DLD1 (cell line): ENCODE data around the gene SIX1.

Experiments used
- in situ Hi-C: cut with HindIII; loops from 2 replicates; pipeline ENCODE4 v1.10.0; 2017; ENCODE audit warnings: low sequenced_read_pairs

The SIX1 gene

DNA sequence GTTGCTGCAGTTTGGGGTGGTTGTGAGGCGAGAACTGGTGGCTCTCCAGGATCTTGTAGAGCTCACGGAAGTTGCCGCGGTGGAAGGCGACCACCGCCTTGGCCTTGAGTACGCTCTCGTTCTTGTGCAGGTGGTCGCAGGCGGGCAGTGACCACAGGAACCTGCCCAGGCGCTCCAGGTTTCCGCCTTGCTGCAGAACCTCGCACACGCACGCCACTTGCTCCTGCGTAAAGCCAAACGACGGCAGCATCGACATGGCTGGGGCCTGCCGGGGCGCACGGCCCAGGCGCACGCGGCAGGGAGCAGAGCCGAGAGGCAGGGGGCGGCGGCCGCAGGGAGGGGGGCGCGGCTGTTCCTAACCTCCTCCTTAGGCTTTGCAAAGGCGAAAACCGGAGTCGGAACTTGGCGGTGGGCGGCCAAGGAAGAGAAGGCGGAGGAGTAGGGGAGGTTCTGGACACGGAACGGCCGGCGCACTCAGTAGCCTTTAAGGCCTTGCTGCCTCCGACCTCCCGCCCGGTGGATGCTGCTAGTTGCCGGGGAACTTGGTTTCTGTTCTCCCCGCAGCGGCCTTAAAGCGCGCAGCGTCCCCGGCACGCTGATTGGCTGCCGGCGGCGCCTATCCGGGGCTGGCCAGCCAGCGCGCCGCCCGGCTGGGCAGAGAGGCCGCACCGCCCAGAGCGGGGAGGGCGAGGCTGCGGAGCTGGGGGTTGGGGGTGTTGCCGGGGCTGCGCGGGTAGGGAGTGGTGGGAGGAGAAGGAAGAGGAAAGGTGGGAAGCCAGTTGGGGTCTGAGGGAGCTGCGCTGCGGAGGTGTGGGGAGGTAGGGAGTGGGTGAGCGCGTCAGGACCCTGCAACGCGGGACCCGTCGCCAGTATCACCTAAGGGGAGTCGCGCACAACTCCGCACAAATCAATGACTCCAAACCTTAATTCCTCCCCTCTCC is at the start of gene SIX1:
TSS of gene SIX1 (minus strand) at position 544 of the 941 bp plus-strand sequence. CDS start at position 256, 288 bp downstream.
- in situ Hi-C loops, result loop anchor here (10.0 to 25.0 kb wide), 2 partner anchors 376 to 563 kb away; no protein-coding TSS in a partner anchor

DNA sequence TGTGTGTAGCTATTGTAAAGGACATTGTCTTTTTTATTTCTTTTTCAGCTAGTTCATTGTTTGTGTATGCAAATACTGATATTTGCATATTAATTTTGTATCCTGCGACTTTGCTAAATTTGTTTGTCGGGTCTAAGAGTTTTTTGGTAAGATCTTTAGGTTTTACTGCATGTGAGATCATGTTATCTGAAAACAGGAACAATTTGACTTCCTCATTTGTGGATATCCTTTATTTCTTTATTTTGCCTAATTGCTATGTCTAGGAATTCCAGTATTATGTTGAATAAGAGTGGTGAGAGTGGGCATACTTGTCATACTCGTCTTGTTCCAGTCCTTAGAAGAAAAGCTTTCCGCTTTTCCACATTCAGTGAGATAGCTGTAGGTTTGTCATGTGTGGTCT is 46.0 kb upstream of the SIX1 start:
- in situ Hi-C loops, result no loop called here

DNA sequence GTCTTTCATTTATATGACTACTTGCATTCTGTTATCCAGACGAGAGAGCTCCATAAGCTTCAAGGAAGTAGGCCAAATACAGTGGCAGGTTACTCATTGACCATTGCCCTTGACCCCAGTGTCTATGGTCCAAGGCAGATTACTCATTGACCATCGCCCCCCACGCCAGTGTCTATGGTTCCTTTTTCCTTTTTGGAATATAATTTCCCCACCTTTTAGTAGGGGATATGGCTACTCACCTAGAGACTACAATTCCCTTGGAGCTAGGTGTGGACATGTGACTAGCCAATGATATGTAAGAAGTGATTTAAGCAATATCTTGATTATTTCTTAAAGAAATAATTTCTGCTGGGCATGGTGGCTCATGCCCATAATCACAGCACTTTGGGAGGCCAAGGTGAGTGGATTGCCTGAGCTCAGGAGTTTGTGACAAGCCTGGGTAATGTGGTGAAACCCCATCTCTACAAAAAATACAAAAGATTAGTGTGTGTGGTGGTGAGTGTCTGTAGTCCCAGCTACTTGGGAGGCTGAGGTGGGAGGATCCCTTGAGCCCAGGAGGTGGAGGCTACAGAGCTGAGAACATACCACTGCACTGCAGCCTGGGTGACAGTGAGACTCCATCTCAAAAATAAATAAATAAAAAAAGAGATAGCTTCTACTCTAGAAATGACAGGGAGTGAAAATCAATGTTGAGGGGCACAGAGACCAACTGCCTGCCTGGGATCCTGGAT is 42.3 kb upstream of the SIX1 start:
- in situ Hi-C loops, result no loop called here

DNA sequence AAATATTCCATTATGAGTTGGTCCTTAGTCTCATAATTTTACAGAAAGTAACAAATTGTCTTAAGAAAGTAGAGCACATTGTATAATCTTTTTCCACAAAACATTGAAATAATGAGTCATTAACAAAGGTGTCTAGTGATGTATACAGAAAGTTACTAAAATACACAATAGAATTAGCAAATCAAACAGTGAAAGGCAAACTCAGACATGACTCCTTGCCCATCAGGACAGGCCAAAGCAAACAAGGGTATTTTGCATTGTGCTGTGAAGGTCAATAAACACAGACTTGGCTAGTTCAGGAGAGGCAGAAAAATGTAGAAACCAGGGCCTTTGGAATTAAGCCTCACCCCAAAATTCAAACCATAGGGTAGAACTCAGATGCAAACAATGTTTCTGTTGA is 37.6 kb upstream of the SIX1 start:
- in situ Hi-C loops, result no loop called here

DNA sequence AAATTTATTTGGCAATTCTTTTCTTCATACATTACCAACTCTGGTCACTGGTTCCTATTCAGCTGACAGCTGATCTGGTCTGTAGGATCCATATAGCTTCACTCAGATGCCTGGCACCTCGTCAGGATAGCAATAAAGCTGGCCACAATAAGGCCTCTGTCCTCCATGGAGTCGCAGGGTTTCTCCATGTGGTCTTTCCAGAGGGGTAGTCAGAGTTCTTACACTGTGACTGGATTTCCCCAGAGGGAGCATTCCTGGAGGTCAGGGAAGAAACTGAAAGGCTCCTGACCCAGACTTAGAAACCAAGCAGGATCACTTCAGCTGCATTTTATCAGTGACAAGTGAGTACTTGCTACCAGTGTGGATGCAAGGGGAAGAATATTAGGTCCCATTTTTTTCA is 34.9 kb upstream of the SIX1 start:
- in situ Hi-C loops, result no loop called here

DNA sequence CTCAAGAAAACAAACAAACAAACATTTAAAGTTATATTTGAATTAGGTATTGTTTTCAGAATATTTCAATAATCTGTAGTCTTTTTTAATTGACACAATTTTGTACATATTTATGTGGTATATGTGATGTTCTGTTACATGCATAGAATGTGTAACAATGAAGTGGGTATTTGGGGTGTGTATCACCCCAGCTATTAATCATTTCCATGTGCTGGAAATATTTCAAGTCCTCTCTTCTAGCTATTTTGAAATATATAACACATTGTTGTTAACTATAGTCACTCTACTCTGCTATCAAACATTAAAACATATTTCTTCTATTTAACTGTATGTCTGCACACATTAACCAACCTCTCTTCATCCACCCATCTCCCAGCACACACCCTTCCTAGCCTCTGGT is 32.0 kb upstream of the SIX1 start:
- in situ Hi-C loops, result no loop called here

DNA sequence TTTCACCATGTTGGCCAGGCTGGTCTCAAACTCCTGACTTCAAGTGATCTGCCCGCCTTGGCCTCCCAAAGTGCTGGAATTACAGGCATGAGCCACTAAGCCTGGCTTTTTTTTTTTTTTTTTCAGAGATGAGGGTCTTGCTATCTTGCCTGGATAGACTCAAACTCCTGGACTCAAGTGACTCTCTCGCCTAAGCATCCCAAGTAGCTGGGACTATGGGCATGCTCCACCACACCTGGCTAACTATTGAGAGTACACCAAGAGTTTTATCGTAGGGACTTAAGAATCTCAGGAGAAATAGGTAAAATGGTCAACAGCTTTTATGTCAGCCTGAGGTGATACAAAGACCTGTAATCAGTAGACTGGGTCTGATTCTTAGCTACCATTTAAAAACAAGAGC is 31.2 kb upstream of the SIX1 start:
- in situ Hi-C loops, result no loop called here

DNA sequence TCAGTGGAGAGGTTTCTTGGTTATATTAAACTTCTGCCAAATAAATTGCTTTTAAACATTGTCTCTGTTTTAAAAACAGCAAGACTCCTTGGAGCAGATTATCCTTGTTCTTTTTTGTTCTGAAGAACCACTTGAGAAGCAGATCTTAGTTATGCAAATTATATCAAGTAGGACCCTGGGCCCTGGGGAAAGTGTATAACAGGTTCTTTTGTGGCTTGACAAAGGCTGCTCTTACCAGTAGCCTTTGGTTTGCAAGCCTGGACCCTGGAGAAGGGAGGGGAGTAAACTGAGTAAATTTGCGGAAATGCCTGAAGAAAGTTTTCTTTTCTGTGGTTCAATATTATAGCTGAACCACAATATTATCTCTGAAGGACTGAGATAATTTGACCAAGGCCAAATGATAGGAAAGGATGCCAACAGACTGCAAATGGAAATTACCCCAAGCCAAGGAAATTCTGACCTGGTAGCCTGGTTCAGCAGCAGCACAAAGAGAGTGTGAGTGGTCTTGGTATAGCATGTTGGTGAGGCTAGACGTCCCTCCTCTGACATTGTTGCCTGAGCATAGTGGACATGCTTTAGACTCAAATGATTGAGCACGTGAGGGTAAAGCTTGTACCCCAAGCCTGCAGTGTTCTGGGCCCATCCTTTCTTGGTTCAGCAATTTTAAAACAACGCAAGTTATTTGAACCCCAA is 30.4 kb upstream of the SIX1 start:
- in situ Hi-C loops, result no loop called here

DNA sequence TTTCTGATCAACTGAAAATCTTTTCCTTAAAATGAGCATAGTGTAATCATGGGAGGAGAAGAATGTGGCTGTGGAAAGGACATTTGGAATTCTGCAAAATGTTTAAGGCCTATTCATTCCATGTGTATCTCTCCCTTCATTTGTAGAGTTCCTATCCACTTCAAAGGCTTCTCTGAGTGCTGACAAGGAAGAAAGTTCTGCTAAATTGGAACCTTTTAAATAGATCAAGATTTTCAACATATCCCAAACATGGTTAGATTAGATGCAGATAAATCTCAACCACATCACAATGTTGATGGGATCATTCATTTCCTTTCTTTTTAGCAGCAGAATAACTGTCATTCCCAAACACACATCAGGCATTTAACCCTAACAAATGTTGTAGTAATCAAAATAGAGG is 28.4 kb upstream of the SIX1 start:
- in situ Hi-C loops, result no loop called here

DNA sequence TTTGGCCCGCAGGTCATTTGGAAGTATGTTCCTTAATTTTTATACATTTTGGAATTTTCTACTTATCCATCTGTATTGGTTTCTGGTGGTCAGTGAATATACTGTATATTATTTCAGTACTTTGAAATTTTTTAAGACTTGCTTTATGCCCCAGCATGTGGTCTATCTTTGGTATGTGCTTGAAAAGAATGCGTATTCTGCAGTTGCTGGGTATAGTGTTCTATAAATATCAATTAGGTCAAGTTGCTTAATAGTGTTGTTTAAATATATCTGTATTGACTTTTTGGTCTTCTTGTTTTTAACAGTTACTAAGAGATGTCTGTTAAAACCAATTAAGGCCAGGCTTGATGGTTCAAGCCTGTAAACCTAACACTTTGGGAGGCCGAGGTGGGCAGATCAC is 21.7 kb upstream of the SIX1 start:
- in situ Hi-C loops, result no loop called here

DNA sequence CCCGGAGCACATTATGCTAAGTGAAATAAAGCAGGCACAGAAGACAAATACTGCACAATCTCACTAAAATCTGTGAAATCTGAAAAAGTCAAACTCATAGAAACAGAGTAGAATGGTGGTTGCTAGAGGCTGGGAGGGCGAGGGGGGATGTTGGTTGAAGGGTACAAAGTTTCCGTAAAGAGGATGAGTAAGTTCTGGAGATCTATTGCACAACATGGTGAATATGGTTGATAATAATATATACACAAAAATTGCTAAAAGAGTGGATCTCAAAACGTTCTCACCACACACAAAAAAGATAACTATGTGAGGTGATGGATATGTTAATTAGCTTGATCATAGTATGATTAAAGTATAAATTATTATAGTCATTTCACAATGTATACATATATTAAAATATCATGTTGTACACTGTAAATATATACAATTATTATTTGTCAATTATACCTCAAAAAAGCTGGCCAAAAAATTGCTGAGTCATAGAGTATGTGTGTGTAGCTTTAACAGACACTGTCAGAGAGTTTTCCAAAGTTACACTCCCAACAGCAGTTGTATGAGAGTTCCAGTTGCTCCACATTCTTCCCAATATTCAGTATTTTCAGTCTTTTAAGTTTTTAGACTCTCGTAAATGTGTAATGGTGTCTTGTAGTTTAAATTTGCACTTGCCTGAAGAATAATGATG is 19.3 kb upstream of the SIX1 start:
- in situ Hi-C loops, result no loop called here

DNA sequence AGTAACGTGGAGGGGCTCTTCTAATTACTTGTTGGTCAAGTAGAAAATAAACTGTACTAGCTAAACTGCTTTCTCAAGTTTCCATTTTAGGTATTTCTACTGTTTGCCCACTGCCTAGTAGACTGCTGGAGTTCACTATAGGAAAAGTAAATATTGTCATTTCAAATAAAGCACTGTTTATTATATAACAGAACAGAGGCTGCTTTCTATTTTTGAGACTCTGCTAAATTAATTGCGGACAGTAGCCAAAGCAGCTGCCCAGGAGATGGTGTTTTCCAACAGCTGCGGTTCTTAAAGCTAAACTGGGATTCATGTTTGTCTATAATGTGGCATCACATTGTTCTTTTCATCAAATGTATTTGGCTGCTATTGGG is 15.9 kb upstream of the SIX1 start:
- in situ Hi-C loops, result no loop called here

DNA sequence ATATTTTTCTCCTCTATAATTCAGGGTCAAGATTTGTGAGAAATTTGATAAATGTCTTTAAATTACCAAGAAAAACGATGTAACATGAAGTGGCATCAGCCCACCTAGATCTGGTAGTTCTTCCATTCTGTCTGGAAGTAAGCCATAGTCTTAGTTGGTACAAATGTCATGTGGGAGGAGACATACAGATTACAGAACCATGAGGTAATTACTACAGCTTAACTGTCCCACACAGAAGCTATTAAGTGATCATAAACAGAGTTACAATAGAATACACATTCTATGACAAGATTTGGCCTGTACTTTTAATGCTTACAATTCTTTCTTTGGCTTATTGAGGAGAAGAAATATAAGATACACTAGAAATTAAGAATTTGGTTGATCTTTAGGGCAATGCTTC is 13.7 kb upstream of the SIX1 start:
- in situ Hi-C loops, result no loop called here

DNA sequence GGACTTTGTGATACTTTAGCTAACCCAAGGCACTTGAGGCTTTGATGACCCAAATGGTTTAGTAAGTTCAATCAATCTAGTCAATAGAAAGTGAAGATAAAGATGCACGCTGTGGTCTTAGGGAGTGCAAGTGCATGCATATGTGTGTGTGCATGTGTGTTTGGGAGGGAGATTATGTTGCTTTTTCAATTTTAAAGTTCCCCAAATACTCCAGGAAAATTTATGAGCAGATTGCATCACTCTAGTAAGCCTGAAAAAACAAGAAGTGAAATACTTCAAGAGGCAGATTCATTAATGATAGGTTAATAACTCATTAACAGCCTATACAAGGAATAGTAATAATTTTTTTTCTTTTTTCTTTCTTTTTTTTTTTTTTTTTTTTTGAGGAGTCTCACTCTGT is 12.4 kb upstream of the SIX1 start:
- in situ Hi-C loops, result no loop called here

DNA sequence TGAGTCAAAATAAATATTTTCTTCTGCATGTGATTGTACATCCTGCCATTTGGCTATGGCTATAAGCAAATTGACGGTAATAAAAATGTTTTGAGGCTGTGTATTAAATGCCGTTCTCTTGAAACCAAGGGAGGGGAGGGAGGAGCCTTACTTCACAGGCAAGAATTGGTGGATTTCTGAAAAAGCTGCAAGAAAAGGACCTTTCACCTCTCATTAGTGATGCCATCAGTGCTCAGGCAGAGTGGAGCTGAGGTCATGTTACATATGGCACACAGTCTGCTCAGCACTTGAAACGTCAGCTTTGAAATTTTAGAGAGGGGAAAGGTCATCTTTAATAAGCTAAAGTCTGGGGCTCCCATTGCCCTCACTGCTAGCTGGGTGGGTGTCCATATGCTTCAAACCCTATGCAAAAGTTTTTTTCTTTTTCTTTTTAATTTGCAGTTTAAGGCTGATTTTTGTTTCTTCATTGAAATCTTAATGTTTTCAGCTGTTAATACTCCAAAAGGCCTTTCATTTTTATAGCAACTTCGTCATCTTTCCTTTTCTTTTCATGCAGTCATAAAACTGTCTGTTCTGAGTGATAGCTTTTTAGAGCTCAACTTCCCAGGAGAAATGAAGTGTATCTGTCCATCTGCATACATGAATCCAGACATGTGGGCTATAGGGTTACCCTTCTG is 9.8 kb upstream of the SIX1 start:
- in situ Hi-C loops, result no loop called here

DNA sequence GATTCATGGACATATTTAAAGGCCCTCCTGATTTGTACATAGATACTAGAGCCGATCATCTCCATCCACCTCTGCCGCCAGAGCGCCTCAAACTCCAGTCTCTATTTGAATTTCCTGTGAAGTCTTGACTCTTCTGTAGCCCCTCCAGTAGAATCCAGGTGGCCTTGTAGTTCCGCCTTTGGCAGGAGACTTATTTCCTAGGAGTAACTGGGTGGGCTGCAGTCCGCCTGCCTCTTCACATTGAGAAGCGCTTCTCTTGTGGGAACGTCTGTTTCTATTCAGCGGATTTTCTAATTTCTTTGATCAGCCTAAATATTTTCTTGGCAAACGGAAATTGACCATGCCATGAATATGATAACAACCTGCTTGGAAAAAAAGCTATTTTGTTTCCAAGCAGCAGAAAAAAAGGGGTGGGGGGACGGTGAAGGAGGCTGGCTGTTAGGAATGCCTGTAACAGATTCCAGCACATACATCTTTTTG is 9.0 kb upstream of the SIX1 start:
- in situ Hi-C loops, result no loop called here

DNA sequence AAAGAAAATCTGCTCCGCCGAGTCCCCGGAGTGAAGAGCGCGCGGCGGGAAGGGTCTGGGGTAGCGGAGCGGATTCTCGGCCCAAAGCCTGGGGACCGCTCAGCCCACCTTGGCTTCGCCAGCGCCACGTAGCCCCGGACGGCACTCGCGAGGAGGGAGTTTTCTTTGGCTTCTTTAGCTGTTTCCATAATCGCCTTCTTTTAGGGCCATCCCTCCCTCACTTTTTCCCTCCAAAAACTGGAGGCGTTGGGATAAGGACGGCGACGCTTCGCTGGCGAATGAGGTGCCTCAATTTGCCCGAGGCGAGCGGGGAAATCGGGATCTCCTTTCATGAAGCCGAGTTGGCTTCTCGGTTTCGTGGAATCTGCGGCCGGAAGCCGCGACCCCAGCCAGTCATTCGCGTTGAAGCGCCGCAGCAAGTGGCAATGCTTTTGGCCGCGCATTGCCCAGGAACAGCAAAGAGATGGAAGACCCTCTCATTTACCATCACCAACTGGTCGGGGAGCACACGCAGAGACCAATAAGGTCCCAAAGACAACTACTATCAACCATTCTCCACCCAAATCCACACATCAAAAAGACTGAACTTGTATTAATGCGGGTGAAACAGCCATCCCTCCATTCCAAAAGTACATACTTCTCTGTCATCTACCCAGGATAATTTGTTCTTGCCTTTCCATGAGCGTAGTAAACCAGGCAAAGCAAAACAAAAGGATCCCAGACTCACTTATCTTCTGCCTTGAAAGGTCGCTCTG is 8.4 kb upstream of the SIX1 start:
- in situ Hi-C loops, result no loop called here

DNA sequence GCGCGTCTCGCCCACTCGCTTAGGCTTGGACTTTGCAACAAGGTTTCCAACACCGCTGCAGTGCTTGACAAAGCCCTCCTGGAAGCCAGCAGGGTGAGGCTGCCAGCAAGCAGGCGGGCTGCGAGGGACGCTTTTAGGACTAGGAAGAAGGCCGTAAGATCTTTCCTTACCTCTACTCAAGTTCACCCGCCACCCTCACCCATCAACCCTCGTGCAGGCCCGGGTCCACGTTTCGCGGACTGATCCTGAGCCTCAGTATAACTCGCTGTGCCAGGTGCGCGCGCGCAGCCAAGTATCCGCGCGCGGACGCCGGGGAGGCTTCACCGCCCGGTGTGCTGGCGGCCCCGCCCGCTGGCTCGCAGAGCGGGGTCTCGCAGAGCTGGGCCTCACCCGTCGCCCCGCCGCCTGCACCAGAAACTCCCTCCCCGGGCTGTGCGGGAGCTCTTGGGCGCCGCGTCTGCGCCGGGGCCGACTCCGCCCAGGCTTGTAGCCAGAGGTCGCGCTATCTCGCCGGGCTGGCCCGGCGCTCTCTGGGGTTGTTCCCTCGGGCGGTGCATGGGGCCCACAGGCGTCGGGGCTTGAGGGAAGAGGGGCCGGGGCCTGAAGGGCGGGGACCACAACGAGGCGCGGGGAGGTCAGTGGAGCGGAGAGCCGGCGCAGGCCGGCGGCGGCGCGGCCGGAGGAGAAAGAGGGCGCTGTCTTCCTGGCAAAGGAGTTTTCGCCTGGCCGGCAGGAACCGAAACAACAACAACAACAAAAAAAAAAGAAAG is 7.6 kb upstream of the SIX1 start:
- in situ Hi-C loops, result no loop called here
